H9 (cell line): Measurements from ENCODE around the gene CACNG5. TPM values are rescaled to one million over a fixed set of nuclear protein-coding genes. Genes with fewer than 3 reads are reported as not detected.

Experiments
- DNase-seq: peaks from one replicate; pipeline ENCODE4 v3.0.0-alpha.2; 2017
- H2AFZ ChIP-seq: one replicate; pipeline ENCODE4 v1.6.1; 2013; ENCODE audit warnings: mild to moderate bottlenecking, low read length, control low read depth, moderate library complexity
- H2AK5ac ChIP-seq: 2 replicates; pipeline ENCODE4 v1.6.1; 2013; ENCODE audit warnings: low read length, control low read depth, mixed read lengths; ENCODE audit not compliant: insufficient read length
- H2BK120ac ChIP-seq: one replicate; pipeline ENCODE4 v1.6.1; 2013; ENCODE audit warnings: low read depth, mild to moderate bottlenecking, low read length, control low read depth, inconsistent platforms; ENCODE audit not compliant: poor library complexity, severe bottlenecking
- H2BK12ac ChIP-seq: 2 replicates; pipeline ENCODE4 v1.6.1; 2013; ENCODE audit warnings: low read length, control low read depth, mixed read lengths, low read depth; ENCODE audit not compliant: insufficient read length
- H2BK15ac ChIP-seq: 2 replicates; pipeline ENCODE4 v1.6.1; 2013; ENCODE audit warnings: low read depth, low read length, control low read depth
- H2BK20ac ChIP-seq: one replicate; pipeline ENCODE4 v1.6.1; 2013; ENCODE audit warnings: low read depth, mild to moderate bottlenecking, low read length, control low read depth, inconsistent platforms; ENCODE audit not compliant: poor library complexity, severe bottlenecking
- H2BK5ac ChIP-seq: 2 replicates; pipeline ENCODE4 v1.6.1; 2013; ENCODE audit warnings: low read length, control low read depth, mixed read lengths; ENCODE audit not compliant: insufficient read length
- H3K14ac ChIP-seq: 2 replicates; pipeline ENCODE4 v1.6.1; 2013; ENCODE audit warnings: low read length, control low read depth; ENCODE audit not compliant: insufficient read depth
- H3K18ac ChIP-seq: 2 replicates; pipeline ENCODE4 v1.6.1; 2013; ENCODE audit warnings: low read depth, mild to moderate bottlenecking, mixed read lengths, low read length, control low read depth; ENCODE audit not compliant: insufficient read length
- H3K23ac ChIP-seq: 2 replicates; pipeline ENCODE4 v1.6.1; 2013; ENCODE audit warnings: low read length, control low read depth, mixed read lengths, low read depth; ENCODE audit not compliant: insufficient read length
- H3K23me2 ChIP-seq: 2 replicates; pipeline ENCODE4 v1.6.1; 2013; ENCODE audit warnings: low read depth, mild to moderate bottlenecking, mixed read lengths, low read length, control low read depth; ENCODE audit not compliant: insufficient read length, poor library complexity, severe bottlenecking
- H3K27ac ChIP-seq: 2 replicates; pipeline ENCODE4 v1.5.1; 2013; ENCODE audit warnings: low read length, control low read depth, mixed read lengths, low read depth; ENCODE audit not compliant: insufficient read length
- H3K27me3 ChIP-seq: 2 replicates; pipeline ENCODE4 v1.6.1; 2013; ENCODE audit warnings: low read length, control low read depth, inconsistent platforms; ENCODE audit not compliant: insufficient read depth
- H3K4ac ChIP-seq: 2 replicates; pipeline ENCODE4 v1.6.1; 2013; ENCODE audit warnings: low read depth, mild to moderate bottlenecking, control low read depth, inconsistent platforms, low read length, moderate library complexity
- H3K4me1 ChIP-seq: 2 replicates; pipeline ENCODE4 v1.6.1; 2013; ENCODE audit warnings: low read length, control low read depth, inconsistent platforms; ENCODE audit not compliant: insufficient read depth
- H3K4me2 ChIP-seq: 2 replicates; pipeline ENCODE4 v1.6.1; 2013; ENCODE audit warnings: low read length, control low read depth, mixed read lengths; ENCODE audit not compliant: insufficient read length, insufficient read depth
- H3K56ac ChIP-seq: 2 replicates; pipeline ENCODE4 v1.6.1; 2013; ENCODE audit warnings: low read depth, mild to moderate bottlenecking, mixed read lengths, low read length, control low read depth; ENCODE audit not compliant: insufficient read length
- H3K79me1 ChIP-seq: 2 replicates; pipeline ENCODE4 v1.6.1; 2013; ENCODE audit warnings: low read depth, mild to moderate bottlenecking, moderate library complexity, low read length, control low read depth, inconsistent platforms; ENCODE audit not compliant: insufficient read depth, poor library complexity, severe bottlenecking
- H3K79me2 ChIP-seq: 2 replicates; pipeline ENCODE4 v1.6.1; 2013; ENCODE audit warnings: low read length, control low read depth, inconsistent platforms; ENCODE audit not compliant: insufficient read depth
- H3K9ac ChIP-seq: 2 replicates; pipeline ENCODE4 v1.6.1; 2013; ENCODE audit warnings: low read length, control low read depth, mixed read lengths; ENCODE audit not compliant: insufficient read length; ENCODE audit errors: extremely low read depth
- H3K9me3 ChIP-seq: one replicate; pipeline ENCODE4 v1.6.1; 2013; ENCODE audit warnings: low read depth, low read length, inconsistent platforms; ENCODE audit not compliant: control insufficient read depth
- H3T11ph ChIP-seq: one replicate; pipeline ENCODE4 v1.6.1; 2013; ENCODE audit warnings: mild to moderate bottlenecking, low read length, control low read depth, inconsistent platforms
- H4K20me1 ChIP-seq: one replicate; pipeline ENCODE4 v1.6.1; 2013; ENCODE audit not compliant: control insufficient read depth, insufficient read length, insufficient read depth
- H4K5ac ChIP-seq: 2 replicates; pipeline ENCODE4 v1.6.1; 2013; ENCODE audit warnings: low read depth, mild to moderate bottlenecking, mixed read lengths, low read length, control low read depth; ENCODE audit not compliant: insufficient read length
- H4K8ac ChIP-seq: replicated peaks from 2 replicates; pipeline ENCODE4 v1.6.1; 2013; ENCODE audit warnings: low read length, control low read depth, mixed read lengths, low read depth; ENCODE audit not compliant: insufficient read length
- H4K91ac ChIP-seq: 2 replicates; pipeline ENCODE4 v1.6.1; 2013; ENCODE audit warnings: low read depth, mild to moderate bottlenecking, moderate library complexity, mixed read lengths, low read length, control low read depth; ENCODE audit not compliant: insufficient read length
- H3K27ac Mint-ChIP-seq, 3 experiments: 2 replicates in 2 of 3; 3 replicates in 1 of 3; pipeline ENCODE4 v1.8.0; 2020 to 2021; ENCODE audit warnings: mixed read lengths in 3 of 3, mild to moderate bottlenecking in 1 of 3, moderate library complexity in 1 of 3
- H3K27me3 Mint-ChIP-seq: 2 replicates; pipeline ENCODE4 v1.8.0; 2021; ENCODE audit warnings: low read depth, mild to moderate bottlenecking, moderate library complexity, mixed read lengths
- H3K36me3 Mint-ChIP-seq, 3 experiments: 2 replicates in 2 of 3; 3 replicates in 1 of 3; pipeline ENCODE4 v1.8.0; 2020 to 2021; ENCODE audit warnings: low read depth in 3 of 3, mixed read lengths in 3 of 3; ENCODE audit not compliant: insufficient read depth in 1 of 3
- H3K4me1 Mint-ChIP-seq, 2 experiments: 2 replicates each; pipeline ENCODE4 v1.8.0; 2020; ENCODE audit warnings: mixed read lengths in 2 of 2
- H3K4me3 Mint-ChIP-seq, 2 experiments: 2 replicates in 1 of 2; 3 replicates in 1 of 2; pipeline ENCODE4 v1.8.0; 2020 to 2021; ENCODE audit warnings: mild to moderate bottlenecking in 2 of 2, mixed read lengths in 2 of 2, moderate library complexity in 1 of 2
- H3K9me3 Mint-ChIP-seq, 2 experiments: 2 replicates in 1 of 2; 3 replicates in 1 of 2; pipeline ENCODE4 v1.8.0; 2020; ENCODE audit warnings: mild to moderate bottlenecking in 2 of 2, mixed read lengths in 2 of 2, moderate library complexity in 1 of 2
- WGBS: extraction: QIAGEN DNeasy Blood & Tissue Kit; methylation state at CpG from one replicate; pipeline ENCODE4 v1.1.7; 2013; ENCODE audit warnings: missing lambda C conversion rate, low lambda C conversion rate, mixed read lengths; ENCODE audit not compliant: insufficient read length; ENCODE audit errors: extremely low coverage; 5-methylcytosine and 5-hydroxymethylcytosine counted together
- total RNA-seq: library from RNA; stranded (reverse); gene quantifications from 2 replicates; pipeline ENCODE4 v1.2.1, GENCODE V29; 2021
- TF ChIP-seq, protein P1 (sequence below): fragments of 200-600 bp; sonication (generic); conservative IDR thresholded peaks from 3 replicates; pipeline ENCODE4 v1.8.0; 2021; ENCODE audit warnings: antibody characterized with exemption, mild to moderate bottlenecking

The CACNG5 gene
- total RNA-seq, 1 experiment from 2014 or later, result 1.6 TPM

DNA sequence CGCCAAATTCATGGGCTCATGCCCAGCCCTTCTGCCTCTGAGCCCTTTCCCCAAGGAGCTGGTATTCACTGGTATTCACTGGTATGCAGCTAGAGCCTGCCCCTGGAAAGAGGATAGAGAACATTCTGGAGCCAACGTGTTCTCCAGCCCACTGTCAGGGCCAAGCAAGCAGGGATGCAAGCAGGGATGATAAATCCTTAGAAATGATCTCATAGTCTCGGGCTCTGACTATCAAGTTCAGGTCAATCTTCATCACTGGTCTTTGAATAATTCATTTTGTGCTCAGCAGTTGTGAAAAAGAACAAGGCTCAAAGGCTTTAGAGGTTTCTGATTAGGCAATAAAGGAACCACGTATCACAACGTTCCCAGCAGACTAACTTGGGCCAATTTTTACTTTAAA is 57.3 kb downstream of the CACNG5 start:
- no peak overlapping the region for H2AK5ac ChIP-seq
- Mint-ChIP-seq H3K27me3 (peaks cover 2% of the 10 kb centered on the region), H3K4me3 (no peak overlapping the region), H3K4me1 (peaks cover 0 to 5% of the 10 kb centered on the region in 2 experiments; a peak in 3 of 4 replicates), H3K9me3 (peaks cover 4 to 9% of the 10 kb centered on the region in 2 experiments; a peak in 4 of 5 replicates), H3K27ac (no peak overlapping the region), H3K36me3 (peaks cover 0 to 15% (median 4%) of the 10 kb centered on the region in 3 experiments; a peak in 5 of 7 replicates)
- H3K18ac ChIP-seq, result no peak overlapping the region
- no peaks in the 10 kb centered on the region for H3K79me1 ChIP-seq
- H3K9me3 ChIP-seq, result no peaks in the 10 kb centered on the region
- H3K27ac ChIP-seq, result no peak overlapping the region
- H3K4me2 ChIP-seq, result no peak overlapping the region
- H3K9ac ChIP-seq, result no peak overlapping the region
- H3K14ac ChIP-seq, result no peak overlapping the region
- H3K23ac ChIP-seq, result no peak overlapping the region
- H4K20me1 ChIP-seq, result no peaks in the 10 kb centered on the region
- H4K5ac ChIP-seq, result no peak overlapping the region
- H3K56ac ChIP-seq, result peak overlapping the region; percentile 37
- H3K27me3 ChIP-seq, result no peaks in the 10 kb centered on the region
- no CpG with 5 or more reads among the region's 5 CpGs for WGBS
- no peaks in the 10 kb centered on the region for H3K23me2 ChIP-seq
- H2BK20ac ChIP-seq, result no peak overlapping the region
- TF ChIP-seq, protein P1, sequence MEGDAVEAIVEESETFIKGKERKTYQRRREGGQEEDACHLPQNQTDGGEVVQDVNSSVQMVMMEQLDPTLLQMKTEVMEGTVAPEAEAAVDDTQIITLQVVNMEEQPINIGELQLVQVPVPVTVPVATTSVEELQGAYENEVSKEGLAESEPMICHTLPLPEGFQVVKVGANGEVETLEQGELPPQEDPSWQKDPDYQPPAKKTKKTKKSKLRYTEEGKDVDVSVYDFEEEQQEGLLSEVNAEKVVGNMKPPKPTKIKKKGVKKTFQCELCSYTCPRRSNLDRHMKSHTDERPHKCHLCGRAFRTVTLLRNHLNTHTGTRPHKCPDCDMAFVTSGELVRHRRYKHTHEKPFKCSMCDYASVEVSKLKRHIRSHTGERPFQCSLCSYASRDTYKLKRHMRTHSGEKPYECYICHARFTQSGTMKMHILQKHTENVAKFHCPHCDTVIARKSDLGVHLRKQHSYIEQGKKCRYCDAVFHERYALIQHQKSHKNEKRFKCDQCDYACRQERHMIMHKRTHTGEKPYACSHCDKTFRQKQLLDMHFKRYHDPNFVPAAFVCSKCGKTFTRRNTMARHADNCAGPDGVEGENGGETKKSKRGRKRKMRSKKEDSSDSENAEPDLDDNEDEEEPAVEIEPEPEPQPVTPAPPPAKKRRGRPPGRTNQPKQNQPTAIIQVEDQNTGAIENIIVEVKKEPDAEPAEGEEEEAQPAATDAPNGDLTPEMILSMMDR, result no peak
- no peak overlapping the region for H2BK12ac ChIP-seq
- H4K91ac ChIP-seq, result no peak overlapping the region
- no peak overlapping the region for H2AFZ ChIP-seq
- no peak overlapping the region for H4K8ac ChIP-seq
- H3K79me2 ChIP-seq, result no peaks in the 10 kb centered on the region
- DNase-seq, result no peak
- H2BK120ac ChIP-seq, result no peak overlapping the region
- no peaks in the 10 kb centered on the region for H3K4me1 ChIP-seq
- no peak overlapping the region for H3K4ac ChIP-seq
- H2BK15ac ChIP-seq, result no peak overlapping the region
- H3T11ph ChIP-seq, result no peak overlapping the region
- no peak overlapping the region for H2BK5ac ChIP-seq
